ENCODE results near the gene LUC7L3.

LUC7L3 gene

DNA sequence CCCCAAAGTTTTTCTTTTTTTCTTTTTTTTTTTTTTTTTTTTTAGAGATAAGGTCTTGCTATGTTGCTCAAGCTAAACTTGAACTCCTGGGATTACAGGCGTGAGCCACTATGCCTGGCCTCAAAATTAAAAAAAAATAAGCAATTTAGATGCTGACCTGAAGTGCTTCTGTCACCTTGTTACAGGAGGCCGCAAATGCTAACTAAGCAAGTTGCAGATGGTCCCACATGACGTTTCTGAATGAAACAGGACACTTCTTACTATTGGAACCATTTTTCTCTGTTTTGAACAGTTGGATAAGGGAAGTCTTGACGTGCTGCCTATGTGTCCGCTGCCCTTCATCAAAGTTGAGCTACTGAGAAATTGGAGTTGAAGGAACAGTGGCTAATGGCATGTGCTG, 39.1 kb downstream of the LUC7L3 start:
- Histone ChIP-seq H3K36me3 (ENCODE audit: insufficient read depth, low read length) (peaks cover 13% of the 10 kb centered on the region), H3K4me3 (ENCODE audit: low read depth in 1 of 2, low read length in 2 of 2) (no peak overlapping the region), H3K79me2 (ENCODE audit: insufficient read depth, low read length) (no peaks in the 10 kb centered on the region), H3K9ac (ENCODE audit: low read depth, low read length) (no peak overlapping the region), H3K27ac (ENCODE audit: low read length) (no peak overlapping the region), H3K27me3 (ENCODE audit: insufficient read depth, low read length, poor library complexity) (no peaks in the 10 kb centered on the region), H3K9me3 (ENCODE audit: insufficient read depth, low read length, severe bottlenecking) (no peaks in the 10 kb centered on the region), H2AFZ (ENCODE audit: low read depth, low read length) (no peak overlapping the region), H3K4me1 (ENCODE audit: insufficient read depth, low read length) (no peaks in the 10 kb centered on the region), H4K20me1 (ENCODE audit: insufficient read depth, low read length) (peaks cover 7% of the 10 kb centered on the region; the same call in 1 of the 2 replicates), H3K4me2 (ENCODE audit: insufficient read depth, low read length) (no peak overlapping the region)
- TF ChIP-seq, protein P1, sequence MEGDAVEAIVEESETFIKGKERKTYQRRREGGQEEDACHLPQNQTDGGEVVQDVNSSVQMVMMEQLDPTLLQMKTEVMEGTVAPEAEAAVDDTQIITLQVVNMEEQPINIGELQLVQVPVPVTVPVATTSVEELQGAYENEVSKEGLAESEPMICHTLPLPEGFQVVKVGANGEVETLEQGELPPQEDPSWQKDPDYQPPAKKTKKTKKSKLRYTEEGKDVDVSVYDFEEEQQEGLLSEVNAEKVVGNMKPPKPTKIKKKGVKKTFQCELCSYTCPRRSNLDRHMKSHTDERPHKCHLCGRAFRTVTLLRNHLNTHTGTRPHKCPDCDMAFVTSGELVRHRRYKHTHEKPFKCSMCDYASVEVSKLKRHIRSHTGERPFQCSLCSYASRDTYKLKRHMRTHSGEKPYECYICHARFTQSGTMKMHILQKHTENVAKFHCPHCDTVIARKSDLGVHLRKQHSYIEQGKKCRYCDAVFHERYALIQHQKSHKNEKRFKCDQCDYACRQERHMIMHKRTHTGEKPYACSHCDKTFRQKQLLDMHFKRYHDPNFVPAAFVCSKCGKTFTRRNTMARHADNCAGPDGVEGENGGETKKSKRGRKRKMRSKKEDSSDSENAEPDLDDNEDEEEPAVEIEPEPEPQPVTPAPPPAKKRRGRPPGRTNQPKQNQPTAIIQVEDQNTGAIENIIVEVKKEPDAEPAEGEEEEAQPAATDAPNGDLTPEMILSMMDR (IDR thresholded peaks at IDR 0.05; ENCODE audit: borderline replicate concordance, extremely low read depth, low read length, poor library complexity, severe bottlenecking): no peak
- no peak for TF ChIP-seq EZH2 (IDR thresholded peaks at IDR 0.05; ENCODE audit: borderline replicate concordance, low read depth, low read length, severe bottlenecking)
- DNase-seq: no peak
- no peak for ATAC-seq (ENCODE audit: insufficient read depth, low read depth)

GRCh38 chr17:50758989-50759544, 39.7 kb downstream of the LUC7L3 start:
- ATAC-seq (ENCODE audit: insufficient read depth, low read depth) (0 out of 3 replicates have a peak, but pooled peaks have one; percentile 13), DNase-seq (no peak)
- H3K4me3 ChIP-seq (ENCODE audit: low read depth in 1 of 2, low read length in 2 of 2): no peak overlapping the region
- no peak overlapping the region for H3K9ac ChIP-seq (ENCODE audit: low read depth, low read length)
- no peak overlapping the region for H2AFZ ChIP-seq (ENCODE audit: low read depth, low read length)
- peaks cover 3% of the 10 kb centered on the region for H3K27me3 ChIP-seq (ENCODE audit: insufficient read depth, low read length, poor library complexity)
- H3K4me1 ChIP-seq (ENCODE audit: insufficient read depth, low read length): no peaks in the 10 kb centered on the region
- peaks cover 9% of the 10 kb centered on the region; the same call in 1 of the 2 replicates for H3K36me3 ChIP-seq (ENCODE audit: insufficient read depth, low read length)
- no peak overlapping the region for H3K4me2 ChIP-seq (ENCODE audit: insufficient read depth, low read length)
- TF ChIP-seq, protein P1 (IDR thresholded peaks at IDR 0.05; ENCODE audit: borderline replicate concordance, extremely low read depth, low read length, poor library complexity, severe bottlenecking): no peak
- no peak for TF ChIP-seq EZH2 (IDR thresholded peaks at IDR 0.05; ENCODE audit: borderline replicate concordance, low read depth, low read length, severe bottlenecking)
- H3K9me3 ChIP-seq (ENCODE audit: insufficient read depth, low read length, severe bottlenecking): no peaks in the 10 kb centered on the region
- no peaks in the 10 kb centered on the region for H3K79me2 ChIP-seq (ENCODE audit: insufficient read depth, low read length)
- peaks cover 3% of the 10 kb centered on the region; the same call in 1 of the 2 replicates for H4K20me1 ChIP-seq (ENCODE audit: insufficient read depth, low read length)
- H3K27ac ChIP-seq (ENCODE audit: low read length): no peak overlapping the region

DNA sequence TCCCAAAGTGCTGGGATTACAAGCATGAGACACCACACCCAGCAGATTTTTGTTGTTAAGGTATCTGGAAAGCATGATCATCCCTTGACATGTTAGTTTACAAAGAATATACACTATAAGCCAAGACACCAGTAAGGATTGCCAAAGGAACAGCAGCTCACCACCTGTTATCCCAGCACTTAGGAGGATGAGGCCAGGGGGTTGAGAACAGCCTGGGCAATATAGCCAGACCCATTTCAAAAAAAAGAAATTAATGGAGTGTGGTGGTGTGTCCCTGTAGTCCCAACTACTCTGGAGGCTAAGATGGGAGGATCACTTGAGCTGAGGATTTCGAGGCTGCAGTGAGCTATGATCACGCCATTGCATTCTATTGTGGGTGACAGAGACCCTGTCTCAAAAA, 42.8 kb downstream of the LUC7L3 start:
- TF ChIP-seq, protein P1 (IDR thresholded peaks at IDR 0.05; ENCODE audit: borderline replicate concordance, extremely low read depth, low read length, poor library complexity, severe bottlenecking): no peak
- no peak for TF ChIP-seq EZH2 (IDR thresholded peaks at IDR 0.05; ENCODE audit: borderline replicate concordance, low read depth, low read length, severe bottlenecking)
- Histone ChIP-seq H3K4me2 (ENCODE audit: insufficient read depth, low read length) (no peak overlapping the region), H3K27me3 (ENCODE audit: insufficient read depth, low read length, poor library complexity) (peaks cover 13% of the 10 kb centered on the region), H3K9me3 (ENCODE audit: insufficient read depth, low read length, severe bottlenecking) (no peaks in the 10 kb centered on the region), H3K4me3 (ENCODE audit: low read depth in 1 of 2, low read length in 2 of 2) (no peak overlapping the region), H3K79me2 (ENCODE audit: insufficient read depth, low read length) (no peaks in the 10 kb centered on the region), H3K4me1 (ENCODE audit: insufficient read depth, low read length) (no peaks in the 10 kb centered on the region), H4K20me1 (ENCODE audit: insufficient read depth, low read length) (peaks cover 2% of the 10 kb centered on the region; the same call in 1 of the 2 replicates), H3K36me3 (ENCODE audit: insufficient read depth, low read length) (no peaks in the 10 kb centered on the region), H3K27ac (ENCODE audit: low read length) (no peak overlapping the region), H2AFZ (ENCODE audit: low read depth, low read length) (no peak overlapping the region), H3K9ac (ENCODE audit: low read depth, low read length) (no peak overlapping the region)
- DNase-seq (no peak), ATAC-seq (ENCODE audit: insufficient read depth, low read depth) (no peak)
